ENCODE measurements around the gene MRPL20. TPM values are rescaled to one million over a fixed set of nuclear protein-coding genes. Genes with fewer than 3 reads are reported as not detected.
A peak's percentile ranks its signal among the peaks of the same experiment; 100 is the strongest.

The MRPL20 gene
- total and polyA plus RNA-seq, 2 donors (not counting 3 experiments of a cell fraction or from before 2014, with no cell fraction given), result 134 to 152 TPM

DNA sequence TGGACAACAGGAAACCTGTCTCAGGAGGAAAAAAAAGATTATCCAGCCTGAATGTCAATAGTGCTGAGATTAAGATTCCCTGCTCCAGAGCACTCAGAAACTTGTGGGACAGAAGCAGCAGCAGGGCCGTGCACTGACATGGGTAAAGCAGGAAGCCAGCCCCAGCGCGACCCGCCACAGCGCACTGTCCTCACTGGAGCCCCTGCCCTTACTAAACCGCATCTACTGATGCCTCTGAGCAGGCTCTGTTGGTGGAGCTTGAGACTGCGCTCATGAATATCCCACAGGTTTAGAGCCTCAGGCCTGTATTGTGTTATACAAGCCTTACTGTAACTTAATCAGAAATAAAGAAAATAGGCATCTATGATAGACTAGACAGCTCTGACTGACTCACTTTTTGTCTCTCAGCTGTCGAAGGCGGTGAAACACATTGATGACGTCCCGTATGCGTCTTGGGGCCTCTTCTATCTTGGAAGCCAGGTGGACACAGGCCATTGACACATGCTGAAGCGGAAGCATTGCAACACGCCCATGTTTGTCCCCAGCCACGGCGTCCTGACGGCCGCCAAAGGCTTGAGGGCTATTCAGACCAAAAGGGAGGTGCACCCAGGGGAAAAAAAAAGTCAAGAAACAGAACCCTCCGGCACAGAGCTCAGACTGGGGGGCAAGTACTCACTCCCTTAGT, 9.1 kb downstream of the MRPL20 start:
- no peaks in the 10 kb centered on the region for H3K9me1 ChIP-seq (replicated peaks; ENCODE audit: control insufficient read depth, extremely low read depth, insufficient read depth, low read length)
- no peaks in the 10 kb centered on the region for H4K20me1 ChIP-seq (replicated peaks; ENCODE audit: control insufficient read depth, extremely low read depth, insufficient read depth, low read length)
- ChIA-PET CTCF (interaction anchor here (1.0 to 3.4 kb wide), 4 partner anchors 16 to 108 kb away, joined by 3 to 31 read pairs (median 4); no protein-coding TSS in a partner anchor), POLR2A (no interaction called here)
- TF ChIP-seq POLR2A (IDR thresholded peaks at IDR 0.05; ENCODE audit: low read depth, low read length) (no peak), JUN (IDR thresholded peaks at IDR 0.05; ENCODE audit: borderline replicate concordance, insufficient read depth, insufficient read length, low read depth) (no peak), POLR2AphosphoS5 (IDR thresholded peaks at IDR 0.05; ENCODE audit: insufficient read depth, low read depth, low read length) (no peak), EZH2 (IDR thresholded peaks at IDR 0.05; ENCODE audit: borderline replicate concordance, low read depth, low read length, severe bottlenecking) (no peak), FOS (IDR thresholded peaks at IDR 0.05; ENCODE audit: borderline replicate concordance, insufficient read depth, low read length) (no peak), MYC (IDR thresholded peaks at IDR 0.05; ENCODE audit: low read depth, low read length) (no peak), GATA2 (IDR thresholded peaks at IDR 0.05; ENCODE audit: insufficient read depth, insufficient read length, low read depth, low read length) (no peak)
- TF ChIP-seq, protein P1, sequence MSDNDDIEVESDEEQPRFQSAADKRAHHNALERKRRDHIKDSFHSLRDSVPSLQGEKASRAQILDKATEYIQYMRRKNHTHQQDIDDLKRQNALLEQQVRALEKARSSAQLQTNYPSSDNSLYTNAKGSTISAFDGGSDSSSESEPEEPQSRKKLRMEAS (IDR thresholded peaks at IDR 0.05; ENCODE audit: insufficient read depth, insufficient read length), result no peak
- TF ChIP-seq, protein P2, sequence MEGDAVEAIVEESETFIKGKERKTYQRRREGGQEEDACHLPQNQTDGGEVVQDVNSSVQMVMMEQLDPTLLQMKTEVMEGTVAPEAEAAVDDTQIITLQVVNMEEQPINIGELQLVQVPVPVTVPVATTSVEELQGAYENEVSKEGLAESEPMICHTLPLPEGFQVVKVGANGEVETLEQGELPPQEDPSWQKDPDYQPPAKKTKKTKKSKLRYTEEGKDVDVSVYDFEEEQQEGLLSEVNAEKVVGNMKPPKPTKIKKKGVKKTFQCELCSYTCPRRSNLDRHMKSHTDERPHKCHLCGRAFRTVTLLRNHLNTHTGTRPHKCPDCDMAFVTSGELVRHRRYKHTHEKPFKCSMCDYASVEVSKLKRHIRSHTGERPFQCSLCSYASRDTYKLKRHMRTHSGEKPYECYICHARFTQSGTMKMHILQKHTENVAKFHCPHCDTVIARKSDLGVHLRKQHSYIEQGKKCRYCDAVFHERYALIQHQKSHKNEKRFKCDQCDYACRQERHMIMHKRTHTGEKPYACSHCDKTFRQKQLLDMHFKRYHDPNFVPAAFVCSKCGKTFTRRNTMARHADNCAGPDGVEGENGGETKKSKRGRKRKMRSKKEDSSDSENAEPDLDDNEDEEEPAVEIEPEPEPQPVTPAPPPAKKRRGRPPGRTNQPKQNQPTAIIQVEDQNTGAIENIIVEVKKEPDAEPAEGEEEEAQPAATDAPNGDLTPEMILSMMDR (IDR thresholded peaks at IDR 0.05; ENCODE audit: extremely low read depth in 1 of 2, insufficient read depth in 1 of 2, low read depth in 1 of 2, low read length in 2 of 2), result no peak
- H3K9me3 ChIP-seq (replicated peaks; ENCODE audit: control insufficient read depth, insufficient read depth, low read length), result no peaks in the 10 kb centered on the region
- H3K9ac ChIP-seq (replicated peaks; ENCODE audit: extremely low read depth, insufficient read depth, low read length), result peak overlapping the region; percentile 82
- DNase-seq (ENCODE audit: low read depth, low spot score) (no peak), FAIRE-seq (peak; percentile 59)
- H3K79me2 ChIP-seq (ENCODE audit: control insufficient read depth, insufficient read depth, low read length), result peaks cover 63% of the 10 kb centered on the region
- BruUV-seq (replicated peaks), result TSS peak; percentile 47
- intact Hi-C loops (cut with micrococcal nuclease) (no loop called here), dilution Hi-C loops (cut with MboI; ENCODE audit: extremely low pct_ligation_motif_present, low sequenced_read_pairs) (no loop called here)
- H3K36me3 ChIP-seq (ENCODE audit: control insufficient read depth in 2 of 2, extremely low read depth in 1 of 2, insufficient read depth in 2 of 2, low read length in 2 of 2), result peaks cover 14 to 37% of the 10 kb centered on the region in 2 experiments
- H3K4me2 ChIP-seq (ENCODE audit: insufficient read depth, low read length), result peak overlapping the region; percentile 90
- H3K4me3 ChIP-seq (replicated peaks in 1 of 3; ENCODE audit: insufficient read depth in 1 of 3, low read depth in 1 of 3, low read length in 3 of 3), result peak overlapping the region; percentile 77 to 92 (median 90)
- H3K4me1 ChIP-seq (ENCODE audit: control insufficient read depth, extremely low read depth, insufficient read depth, low read length), result peaks cover 22% of the 10 kb centered on the region
- H3K27me3 ChIP-seq (ENCODE audit: control insufficient read depth in 2 of 2, insufficient read depth in 2 of 2, low read length in 2 of 2), result no peaks in the 10 kb centered on the region
- H3K27ac ChIP-seq (ENCODE audit: insufficient read depth, low read depth, low read length), result peak overlapping the region; percentile 9
- no peak overlapping the region for H2AFZ ChIP-seq (ENCODE audit: low read depth, low read length)
